LNCaP clone FGC (cell line): ENCODE data around the gene DNAH9.
"Not testable (repeated sequence)": the region's sequence is repeated elsewhere in the genome, so short reads cannot be mapped to it uniquely, and the experiment has no call there.

Source experiments
- DNase-seq: peaks from one replicate; pipeline ENCODE4 v3.0.0-alpha.2; 2011; ENCODE audit warnings: low read depth
- H3K4me3 ChIP-seq: 2 replicates; pipeline ENCODE4 v1.5.1; 2011; ENCODE audit warnings: mild to moderate bottlenecking, low read depth, low read length, control low read depth
- TF ChIP-seq, protein P1 (sequence below): IDR thresholded peaks from 2 replicates; pipeline ENCODE4 v1.5.1; 2012; ENCODE audit warnings: mild to moderate bottlenecking; ENCODE audit not compliant: control insufficient read depth, insufficient read depth; ENCODE audit errors: extremely low read depth

DNAH9 gene

DNA sequence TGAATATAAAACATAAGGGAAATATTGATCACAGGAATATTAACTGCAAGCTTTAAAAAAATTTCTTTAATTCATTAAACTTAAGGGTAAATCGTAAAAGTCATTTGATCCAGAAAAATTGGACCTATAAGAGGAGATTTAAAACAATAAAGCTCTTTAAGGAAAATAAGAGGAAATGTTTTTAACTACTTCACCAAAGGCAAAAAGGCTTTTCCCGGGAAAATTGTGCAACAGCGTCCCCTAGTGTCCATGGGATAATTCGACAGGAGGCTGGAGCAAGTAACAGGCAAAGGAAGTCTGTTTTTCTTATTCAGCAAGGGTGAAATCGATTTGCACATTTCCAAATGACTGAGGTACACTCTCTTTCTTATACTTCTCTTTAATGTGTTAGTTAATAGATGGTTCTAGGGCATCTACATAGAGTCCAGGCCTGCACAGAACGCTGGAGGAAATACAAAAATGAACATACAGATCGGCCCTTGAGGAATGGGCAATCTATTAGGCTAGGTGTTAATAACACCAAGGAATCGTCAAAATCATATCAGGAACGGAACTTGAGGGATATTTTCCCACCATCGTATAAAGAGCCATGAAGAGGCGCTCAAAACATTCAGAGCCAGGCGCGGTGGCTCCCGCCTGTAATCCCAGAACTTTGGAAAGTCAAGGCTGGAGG, 337.6 kb downstream of the DNAH9 start:
- no peak overlapping the region for H3K4me3 ChIP-seq
- peak; percentile 57 for DNase-seq
- TF ChIP-seq, protein P1, sequence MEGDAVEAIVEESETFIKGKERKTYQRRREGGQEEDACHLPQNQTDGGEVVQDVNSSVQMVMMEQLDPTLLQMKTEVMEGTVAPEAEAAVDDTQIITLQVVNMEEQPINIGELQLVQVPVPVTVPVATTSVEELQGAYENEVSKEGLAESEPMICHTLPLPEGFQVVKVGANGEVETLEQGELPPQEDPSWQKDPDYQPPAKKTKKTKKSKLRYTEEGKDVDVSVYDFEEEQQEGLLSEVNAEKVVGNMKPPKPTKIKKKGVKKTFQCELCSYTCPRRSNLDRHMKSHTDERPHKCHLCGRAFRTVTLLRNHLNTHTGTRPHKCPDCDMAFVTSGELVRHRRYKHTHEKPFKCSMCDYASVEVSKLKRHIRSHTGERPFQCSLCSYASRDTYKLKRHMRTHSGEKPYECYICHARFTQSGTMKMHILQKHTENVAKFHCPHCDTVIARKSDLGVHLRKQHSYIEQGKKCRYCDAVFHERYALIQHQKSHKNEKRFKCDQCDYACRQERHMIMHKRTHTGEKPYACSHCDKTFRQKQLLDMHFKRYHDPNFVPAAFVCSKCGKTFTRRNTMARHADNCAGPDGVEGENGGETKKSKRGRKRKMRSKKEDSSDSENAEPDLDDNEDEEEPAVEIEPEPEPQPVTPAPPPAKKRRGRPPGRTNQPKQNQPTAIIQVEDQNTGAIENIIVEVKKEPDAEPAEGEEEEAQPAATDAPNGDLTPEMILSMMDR, result peak; percentile 97

DNA sequence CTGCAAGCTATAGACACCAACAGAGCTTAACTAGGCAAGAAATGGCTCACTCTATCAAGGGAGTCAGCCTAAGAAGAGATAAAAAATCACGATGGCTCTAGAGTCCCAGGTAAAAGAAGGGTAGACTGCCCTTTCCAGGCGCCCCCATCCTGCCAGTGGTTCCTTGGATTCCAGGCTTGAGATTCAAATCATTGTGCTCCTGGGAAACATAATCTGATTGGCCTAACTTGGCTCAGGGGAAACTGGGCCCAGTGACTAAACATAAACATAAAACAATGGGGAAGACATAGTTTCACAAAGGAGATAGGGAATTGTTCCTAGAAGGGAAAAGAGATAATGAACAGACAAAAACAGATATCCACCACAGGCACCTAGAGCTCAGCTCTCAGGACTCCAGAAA, 342.6 kb downstream of the DNAH9 start:
- H3K4me3 ChIP-seq, result no peak overlapping the region
- no peak for DNase-seq
- TF ChIP-seq, protein P1, result no peak

DNA sequence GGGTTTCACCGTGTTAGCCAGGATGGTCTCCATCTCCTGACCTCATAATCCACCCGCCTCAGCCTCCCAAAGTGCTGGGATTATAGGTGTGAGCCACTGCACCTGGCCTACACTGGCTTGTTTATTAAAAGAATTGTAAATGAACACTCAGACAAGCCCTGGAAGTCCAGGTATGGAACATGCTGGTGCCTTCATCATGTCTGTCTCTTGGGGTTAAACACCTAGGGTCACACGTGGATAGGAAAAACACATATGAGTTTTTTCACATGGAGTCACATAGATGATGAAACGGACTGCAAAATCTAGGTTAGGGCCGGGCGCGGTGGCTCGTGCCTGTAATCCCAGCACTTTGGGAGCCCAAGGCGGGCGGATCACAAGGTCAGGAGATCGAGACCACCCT, 344.8 kb downstream of the DNAH9 start:
- DNase-seq, H3K4me3 ChIP-seq: not testable (repeated sequence)

DNA sequence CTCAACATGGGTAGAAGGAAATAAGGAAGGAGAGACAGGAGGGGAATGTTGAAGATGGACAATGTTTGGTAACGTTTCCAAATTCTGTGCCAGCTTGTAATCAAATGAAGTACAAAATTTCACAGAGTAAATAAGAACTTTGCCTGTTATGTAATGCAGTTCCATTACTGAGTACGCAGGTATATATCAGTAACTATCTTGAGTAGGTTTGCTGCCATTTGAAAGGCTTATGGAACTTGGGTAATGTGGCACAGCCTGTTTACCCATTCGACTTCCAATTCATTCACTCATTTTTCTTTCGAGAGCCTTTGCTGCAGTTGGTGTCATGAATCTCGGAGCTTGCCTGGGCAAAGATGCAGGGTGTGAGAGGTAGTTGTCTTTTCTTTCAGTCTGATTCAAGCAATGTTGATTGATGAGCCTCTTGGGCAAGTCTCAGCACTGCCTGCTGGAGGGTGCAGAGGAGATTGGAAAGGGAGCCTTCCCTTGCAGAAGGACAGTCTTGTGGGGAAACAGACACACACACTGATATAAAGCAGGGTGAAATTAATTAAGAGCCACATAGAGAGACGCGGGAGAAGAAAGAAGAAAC, 345.6 kb downstream of the DNAH9 start:
- TF ChIP-seq, protein P1, result no peak
- no peak overlapping the region for H3K4me3 ChIP-seq
- no peak for DNase-seq

DNA sequence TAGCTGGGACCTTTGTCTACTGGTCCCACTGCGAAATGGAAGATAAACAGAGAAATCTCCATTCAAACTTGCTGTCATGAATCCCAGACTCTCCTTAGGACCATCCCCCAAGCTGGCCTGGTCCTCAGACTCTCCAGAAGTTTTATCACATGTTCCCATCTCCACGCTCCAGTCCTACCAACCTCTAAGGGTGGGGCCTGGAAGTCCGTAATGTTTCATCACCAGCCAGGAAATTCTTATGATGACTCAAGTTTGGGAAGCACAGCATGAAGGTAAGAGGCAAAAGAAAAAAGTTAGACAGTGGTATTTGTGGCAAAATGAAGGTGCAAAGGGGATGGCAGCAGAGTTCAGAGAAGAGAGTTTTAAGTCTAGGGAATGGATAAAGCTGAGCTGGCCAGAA, 346.3 kb downstream of the DNAH9 start:
- TF ChIP-seq, protein P1, result no peak
- DNase-seq, result no peak
- H3K4me3 ChIP-seq, result no peak overlapping the region

DNA sequence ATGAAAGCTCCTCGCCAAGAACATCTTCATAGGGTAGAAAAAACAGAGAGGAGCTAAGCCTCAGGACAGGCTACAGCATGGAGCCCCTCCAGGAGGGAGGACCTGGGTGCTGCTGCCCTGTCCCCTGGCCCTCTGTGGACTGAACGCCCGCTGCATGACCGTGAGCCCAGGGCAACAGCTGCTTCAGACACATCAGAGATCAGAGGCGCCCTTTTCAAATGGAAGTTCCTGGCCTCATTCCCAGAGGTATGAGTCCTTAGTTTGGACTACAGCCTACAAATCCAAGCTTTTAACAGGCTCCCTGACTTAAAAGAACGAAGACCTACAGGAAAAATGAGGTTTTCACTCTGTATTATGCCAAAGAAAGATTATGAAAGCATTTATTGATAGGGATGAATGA, 350.5 kb downstream of the DNAH9 start:
- no peak overlapping the region for H3K4me3 ChIP-seq
- peak; percentile 15 for DNase-seq
- TF ChIP-seq, protein P1, result no peak

DNA sequence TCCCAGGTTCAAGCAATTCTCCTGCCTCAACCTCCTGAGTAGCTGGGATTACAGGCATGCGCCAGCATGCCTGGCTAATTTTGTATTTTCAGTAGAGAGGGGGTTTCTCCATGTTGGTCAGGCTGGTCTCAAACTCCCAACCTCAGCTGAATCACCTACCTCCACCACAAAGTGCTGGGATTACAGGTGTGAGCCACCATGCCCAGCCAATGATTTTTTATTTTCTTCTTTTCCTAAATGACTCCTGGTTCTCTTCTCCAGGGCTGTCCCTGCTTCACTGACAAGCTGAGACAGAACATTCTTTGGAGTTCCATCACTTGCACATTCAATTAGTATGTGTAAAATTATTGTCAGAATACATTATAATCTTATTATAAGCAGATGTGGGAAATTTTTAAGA, 351.3 kb downstream of the DNAH9 start:
- not testable (repeated sequence) for H3K4me3 ChIP-seq, DNase-seq
